GM18508 (cell line): ENCODE data around the gene CCDC121.
"Not testable (repeated sequence)": the region's sequence is repeated elsewhere in the genome, so short reads cannot be mapped to it uniquely, and the experiment has no call there.

ENCODE experiments used
- ATAC-seq: cut with Tn5 transposase; IDR thresholded peaks from one replicate; pipeline ENCODE4 v1.9.1; 2021; ENCODE audit warnings: moderate number of reproducible peaks; ENCODE audit not compliant: insufficient read depth, unreplicated experiment

CCDC121 gene

GRCh38 chr2:27638037-27638637, 9.3 kb upstream of the CCDC121 start:
- ATAC-seq, result no peak

- ATAC-seq, result no peak
Observed at GRCh38 chr2:27636766-27637165, 8.0 kb upstream of the CCDC121 start.

DNA sequence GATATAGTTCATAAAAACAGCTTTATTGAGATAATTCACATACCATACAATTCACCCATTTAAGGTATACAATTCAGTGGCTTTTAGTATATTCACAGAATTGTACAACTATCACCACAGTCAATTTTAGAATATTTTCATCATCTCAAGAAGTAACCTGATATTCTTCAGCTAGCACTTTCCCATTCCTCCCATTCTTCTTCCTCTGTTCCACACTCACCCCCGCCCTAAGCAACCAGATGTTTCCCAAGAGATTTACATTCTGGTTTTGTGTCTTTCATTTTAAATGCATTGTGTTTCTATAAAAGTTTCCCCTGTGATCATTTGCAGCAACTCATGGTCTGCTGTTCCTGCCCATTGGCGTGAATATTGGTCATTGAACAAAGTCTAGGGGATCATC, 5.5 kb upstream of the CCDC121 start:
- no peak for ATAC-seq

GRCh38 chr2:27630257-27630656, 1.4 kb upstream of the CCDC121 start:
- not testable (repeated sequence) for ATAC-seq

GRCh38 chr2:27627963-27628766, 647 bp downstream of the CCDC121 start:
- ATAC-seq, result peak; percentile 10

- ATAC-seq, result not testable (repeated sequence)
Observed at GRCh38 chr2:27626921-27627320, 1.9 kb downstream of the CCDC121 start.

DNA sequence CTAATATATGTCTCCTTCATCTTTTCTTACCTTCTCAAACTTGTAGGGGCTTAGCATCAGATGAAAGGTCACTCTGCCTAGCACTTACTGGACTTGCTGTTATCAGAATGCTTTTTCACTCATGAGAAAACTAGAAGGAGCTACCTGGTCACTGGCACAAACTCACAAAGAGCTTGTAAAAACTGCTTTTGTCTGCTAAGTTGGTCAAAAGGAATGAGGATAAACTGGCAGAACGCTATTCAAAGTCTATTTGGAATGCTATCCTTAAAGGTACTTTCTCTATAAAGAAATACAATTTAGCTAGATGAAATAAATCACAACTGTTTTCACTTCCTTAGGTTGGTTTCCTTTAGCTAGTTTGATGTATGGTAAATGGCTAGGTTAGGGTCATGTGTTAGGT, 2.5 kb downstream of the CCDC121 start:
- not testable (repeated sequence) for ATAC-seq

GRCh38 chr2:27624943-27625342, 3.9 kb downstream of the CCDC121 start:
- ATAC-seq, result no peak

DNA sequence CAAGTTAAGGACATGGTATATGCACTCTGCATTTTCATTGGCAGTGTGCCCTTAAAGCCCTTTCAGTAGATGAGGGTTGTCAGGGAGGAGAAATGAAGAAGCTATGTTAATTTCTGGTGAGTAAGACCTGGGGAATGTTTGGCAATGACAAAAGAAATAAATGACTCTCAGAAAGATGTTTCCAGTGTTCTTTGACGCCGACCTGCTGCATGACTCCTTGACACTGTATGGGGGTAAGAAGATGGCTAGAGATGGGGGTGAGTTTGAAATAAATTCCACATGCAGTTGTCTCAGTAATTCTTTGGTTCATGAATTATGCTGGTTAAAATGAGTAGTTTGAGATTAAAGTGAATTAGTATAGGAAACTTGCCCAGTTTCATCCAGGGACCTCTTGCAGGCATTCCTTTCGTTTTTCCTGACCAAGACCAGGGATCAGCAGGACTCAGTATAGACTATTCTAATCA, 5.9 kb downstream of the CCDC121 start:
- no peak for ATAC-seq

- no peak for ATAC-seq
Observed at GRCh38 chr2:27621524-27621923, 7.3 kb downstream of the CCDC121 start.

- ATAC-seq, result no peak
Observed at GRCh38 chr2:27615316-27615715, 13.5 kb downstream of the CCDC121 start.

DNA sequence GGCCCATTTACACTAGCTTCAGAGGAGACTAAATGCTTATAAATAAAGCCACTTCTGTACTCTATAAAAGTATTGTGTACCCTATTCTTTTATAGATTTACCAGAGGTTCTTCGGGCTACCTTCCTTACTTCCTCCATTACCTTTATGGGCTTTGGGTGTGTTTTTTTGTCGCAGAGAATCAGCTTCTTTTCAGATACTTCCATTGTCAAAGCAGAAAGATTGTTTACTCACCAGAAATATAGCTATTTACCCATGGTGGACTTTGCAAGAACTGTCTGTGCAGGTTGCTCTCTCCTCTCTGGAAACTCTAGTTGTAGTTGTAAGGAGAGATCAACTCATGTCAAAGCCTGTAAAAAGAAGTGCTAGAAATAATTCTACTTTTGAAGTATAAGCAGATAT, 14.8 kb downstream of the CCDC121 start:
- no peak for ATAC-seq

DNA sequence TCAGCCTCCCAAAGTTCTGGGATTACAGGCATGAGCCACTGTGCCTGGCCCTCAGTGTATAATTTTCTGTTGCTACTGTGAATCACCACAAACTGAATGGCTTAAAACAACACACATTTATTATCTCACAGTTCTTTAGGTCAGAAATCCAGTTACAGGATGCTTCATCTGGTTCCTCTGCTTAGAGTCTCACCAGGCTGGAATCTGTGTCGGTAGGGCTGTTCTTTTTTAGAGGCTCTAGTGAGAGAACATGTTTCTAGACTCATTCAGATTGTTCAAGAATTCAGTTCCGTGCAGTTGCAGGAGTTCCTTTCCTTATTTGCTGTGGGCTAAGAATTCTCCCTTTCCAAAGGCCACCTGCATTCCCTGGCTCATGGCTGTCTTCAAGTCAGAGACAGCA, 22.2 kb downstream of the CCDC121 start:
- no peak for ATAC-seq

DNA sequence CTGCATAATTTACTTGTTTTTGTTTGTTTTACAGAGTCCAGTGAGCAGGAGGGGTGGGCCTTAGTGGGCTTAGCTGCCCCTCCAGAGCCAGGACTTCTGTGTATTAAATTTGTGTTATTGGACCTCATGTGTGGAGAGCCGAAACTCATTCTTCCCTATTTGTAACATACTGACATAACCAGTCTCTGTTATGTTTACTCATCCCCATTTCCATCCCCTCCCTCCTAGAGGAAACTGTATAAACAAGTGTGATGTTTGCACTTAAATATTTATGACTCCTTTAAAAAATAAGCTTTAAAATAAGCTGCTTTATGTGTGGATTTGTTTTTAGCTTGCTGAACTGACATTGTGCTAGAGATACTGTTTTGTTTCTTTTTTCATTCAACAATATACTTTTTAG, 32.2 kb downstream of the CCDC121 start:
- ATAC-seq, result no peak

- not testable (repeated sequence) for ATAC-seq
Observed at GRCh38 chr2:27595412-27595811, 33.4 kb downstream of the CCDC121 start.

GRCh38 chr2:27594020-27594703, 34.6 kb downstream of the CCDC121 start:
- not testable (repeated sequence) for ATAC-seq

GRCh38 chr2:27593240-27593639, 35.6 kb downstream of the CCDC121 start:
- ATAC-seq, result no peak

- no peak for ATAC-seq
Observed at GRCh38 chr2:27591745-27592144, 37.1 kb downstream of the CCDC121 start.

DNA sequence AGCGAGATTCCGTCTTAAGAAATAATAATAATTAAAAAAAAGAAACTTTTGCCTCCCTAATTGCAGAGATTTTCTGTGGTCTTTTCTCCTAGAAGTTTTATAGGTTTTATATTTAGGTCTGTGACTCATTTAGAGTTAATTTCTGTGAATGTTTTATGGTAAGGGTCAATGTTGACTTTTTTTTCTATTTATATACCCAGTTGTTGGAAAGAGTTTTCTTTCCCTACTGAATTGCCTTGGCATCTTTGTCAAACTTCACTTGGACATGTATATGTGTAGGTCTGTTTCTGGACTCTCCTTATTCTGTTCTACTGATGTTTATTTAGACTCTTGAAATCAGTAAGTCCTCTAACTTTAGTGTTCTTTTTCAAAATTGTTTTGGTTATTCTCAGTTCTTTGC, 40.5 kb downstream of the CCDC121 start:
- no peak for ATAC-seq

GRCh38 chr2:27587025-27587424, 41.8 kb downstream of the CCDC121 start:
- ATAC-seq, result no peak

- ATAC-seq, result no peak
Observed at GRCh38 chr2:27584597-27584996, 44.2 kb downstream of the CCDC121 start.
